H1 (cell line): ENCODE measurements around the gene ENTPD2. TPM values are rescaled to one million over a fixed set of nuclear protein-coding genes. Genes with fewer than 3 reads are reported as not detected.

Source experiments
- CBX8 ChIP-seq: fragments of 300-800, 300-1000 bp; sonication (generic); IDR thresholded peaks from 2 replicates; pipeline ENCODE4 v1.7.1; 2016; ENCODE audit warnings: low read depth, low read length, borderline replicate concordance
- CHD1 ChIP-seq: IDR thresholded peaks from 2 replicates; pipeline ENCODE4 v1.6.1; 2012; ENCODE audit warnings: low read depth, low read length, improper control_type of control experiment
- CHD2 ChIP-seq: IDR thresholded peaks from 2 replicates; pipeline ENCODE4 v1.6.1; 2012; ENCODE audit warnings: low read length, improper control_type of control experiment
- FOSL1 ChIP-seq: IDR thresholded peaks from 2 replicates; pipeline ENCODE4 v1.6.1; 2011; ENCODE audit warnings: mild to moderate bottlenecking, low read depth, low read length, moderate library complexity; ENCODE audit not compliant: insufficient read depth
- GABPA ChIP-seq: IDR thresholded peaks from 2 replicates; pipeline ENCODE4 v1.6.1; 2011; ENCODE audit warnings: mild to moderate bottlenecking, low read length, moderate library complexity, borderline replicate concordance; ENCODE audit not compliant: insufficient read depth
- KDM1A ChIP-seq: fragments of 200-600, 300-600 bp; sonication (generic); IDR thresholded peaks from 2 replicates; pipeline ENCODE4 v1.7.1; 2016; ENCODE audit warnings: mild to moderate bottlenecking, low read length, borderline replicate concordance
- RFX5 ChIP-seq: IDR thresholded peaks from 2 replicates; pipeline ENCODE4 v1.6.1; 2011; ENCODE audit warnings: low read depth, low read length, improper control_type of control experiment, borderline replicate concordance
- TBP ChIP-seq: IDR thresholded peaks from 2 replicates; pipeline ENCODE4 v1.6.1; 2011; ENCODE audit warnings: low read depth, low read length, improper control_type of control experiment
- polyA plus RNA-seq, 7 experiments: library from polyadenylated mRNA; depleted of rRNA in 3 of 7; stranded (reverse) in 5 of 7; unstranded in 2 of 7; fragments of >200 nt in 5 of 7; fragments of 200-250 nt in 2 of 7; gene quantifications; 1 replicate in 5 of 7; 2 replicates in 1 of 7; 4 replicates in 1 of 7; pipeline versions ENCODE4 v1.2.1 to v1.2.3, GENCODE V29; 2011 to 2013; ENCODE audit warnings: missing spikeins in 2 of 7, mixed read lengths in 2 of 7
- total RNA-seq: library from RNA; stranded (reverse); fragmentation: NEBNext Ultra II Directional; extraction: Animal tissue kit (Norgen Biotek cat#: 25700); gene quantifications from 2 replicates; pipeline ENCODE4 v1.2.1, GENCODE V29; 2021

Gene ENTPD2
- total and polyA plus RNA-seq, 2 of the 8 experiments (the other 6 are each of a cell fraction or from before 2014, with no cell fraction given) = 0.65 to 3.8 TPM

- TF ChIP-seq CBX8 = no peak
- no peak for TF ChIP-seq CHD1
- TF ChIP-seq TBP = no peak
- TF ChIP-seq CHD2 = no peak
- TF ChIP-seq RFX5 = no peak
- no peak for TF ChIP-seq KDM1A
- TF ChIP-seq FOSL1 = no peak
- TF ChIP-seq GABPA = no peak
- TF ChIP-seq, all 59 proteins: peak for 0
Observed at GRCh38 chr9:137016436-137016835, 37.4 kb downstream of the ENTPD2 start (continued).
